H4 (cell line): ENCODE data around the gene SCD5. TPM values are rescaled to one million over a fixed set of nuclear protein-coding genes. Genes with fewer than 3 reads are reported as not detected.

Source experiments
- DNase-seq: peaks from one replicate; pipeline ENCODE4 v3.0.0-alpha.2; 2015; ENCODE audit warnings: low spot score
- total RNA-seq: library from RNA; depleted of rRNA; stranded (reverse); fragments of >200 nt; shearing (Covaris generic); gene quantifications from 2 replicates; pipeline ENCODE4 v1.2.3, GENCODE V29; 2014

Gene SCD5
- total RNA-seq, 1 experiment from 2014 or later, result 14.5 TPM

DNA sequence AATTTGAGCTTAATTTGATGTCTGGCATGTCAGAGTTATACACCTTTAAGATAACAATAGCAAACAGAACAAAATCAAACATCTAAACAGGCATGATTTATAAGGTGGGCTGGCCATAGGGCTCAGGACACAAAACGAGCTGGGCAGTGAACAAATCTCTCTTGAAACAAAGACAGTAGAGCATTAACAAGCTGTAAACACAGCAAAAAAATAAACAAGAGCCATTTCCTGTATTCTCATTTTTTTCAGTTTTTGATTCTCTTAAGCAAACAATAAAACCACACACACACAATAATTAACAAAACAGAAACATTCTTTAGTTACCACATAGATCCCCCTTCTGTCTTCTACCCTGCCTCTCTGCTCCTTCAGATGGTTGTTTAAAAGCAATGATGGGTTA is 168.5 kb downstream of the SCD5 start:
- DNase-seq, result no peak

DNA sequence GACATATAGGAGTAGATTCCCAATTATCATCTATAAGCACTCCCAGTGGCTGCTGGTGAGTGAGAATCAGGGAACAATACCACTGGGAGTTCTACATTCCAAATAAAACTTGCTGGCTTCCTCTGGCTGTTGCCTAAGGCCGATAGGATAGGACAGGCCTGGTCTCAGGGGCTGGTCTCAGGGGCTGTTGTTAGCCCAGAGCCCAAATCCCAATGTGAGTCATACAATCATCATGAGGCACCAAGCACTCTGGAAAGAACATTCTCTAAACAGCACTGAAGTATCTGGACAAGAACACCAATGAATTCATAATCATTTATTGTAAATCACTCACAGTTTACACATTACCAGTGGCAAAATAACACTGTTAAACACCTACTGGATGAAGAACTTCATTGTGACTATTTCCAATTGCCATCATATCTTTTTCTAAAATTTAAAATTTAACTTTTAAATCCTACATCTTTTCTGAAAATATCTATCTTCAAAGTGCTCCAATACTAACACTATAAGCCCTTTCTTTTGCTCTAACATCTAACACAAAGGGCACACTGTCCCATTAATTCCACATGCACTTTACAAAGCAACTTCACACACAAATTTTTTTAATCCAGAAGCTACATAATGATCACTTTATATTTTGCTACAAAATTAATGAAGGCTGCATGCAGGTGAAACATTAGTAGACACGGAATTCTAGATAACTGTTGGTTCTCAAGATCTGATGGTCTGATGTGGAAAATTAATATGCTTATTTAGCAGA is 169.2 kb downstream of the SCD5 start:
- peak; percentile 13 for DNase-seq

DNA sequence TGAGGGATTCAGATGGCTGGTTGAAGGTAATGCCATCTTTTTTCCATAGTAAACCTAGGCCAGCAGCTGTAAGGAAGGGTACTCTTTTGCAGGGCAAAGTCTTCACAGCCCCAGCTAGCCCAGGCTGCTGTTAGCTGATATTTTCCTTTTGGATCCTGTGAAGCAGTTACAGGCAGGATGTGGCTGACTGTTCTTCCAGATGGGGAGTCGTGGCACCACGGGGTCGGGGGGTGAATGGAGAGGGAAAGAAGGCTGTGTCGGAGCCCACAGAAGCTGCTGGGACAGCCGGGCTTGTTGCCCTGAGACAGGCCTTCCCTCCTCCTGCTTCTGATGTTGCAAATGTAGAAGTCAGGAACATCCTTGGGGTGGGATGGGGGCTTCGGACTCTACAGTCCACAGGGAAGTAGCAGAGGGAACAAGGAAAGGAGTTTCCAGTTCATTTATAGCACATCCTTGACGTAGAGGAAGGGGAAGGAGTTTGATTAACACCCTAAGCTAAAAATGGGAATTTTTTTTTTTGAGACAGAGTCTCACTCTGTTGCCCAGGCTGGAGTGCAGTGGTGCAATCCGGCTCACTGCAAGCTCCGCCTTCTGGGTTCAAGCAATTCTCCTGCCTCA is 172.2 kb downstream of the SCD5 start:
- DNase-seq, result no peak

DNA sequence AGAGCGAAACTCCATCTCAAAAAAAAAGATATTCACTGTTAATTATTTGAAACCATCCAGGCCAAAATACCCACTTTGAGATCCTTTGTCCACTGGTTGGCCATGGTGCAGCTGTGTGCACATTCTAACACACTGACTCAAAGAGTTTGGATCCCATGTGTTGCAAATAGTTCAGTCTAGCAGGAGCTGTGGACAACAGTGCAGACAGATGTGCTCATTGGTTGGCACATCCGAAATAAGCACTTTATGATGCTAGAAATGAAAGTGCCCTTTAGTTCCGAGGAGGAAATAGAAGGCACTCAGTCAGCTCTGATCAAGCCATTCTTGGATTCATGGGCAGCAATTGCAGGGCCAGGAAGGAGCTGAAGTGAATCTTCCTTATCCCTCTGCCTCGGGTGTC is 173.8 kb downstream of the SCD5 start:
- DNase-seq, result no peak

DNA sequence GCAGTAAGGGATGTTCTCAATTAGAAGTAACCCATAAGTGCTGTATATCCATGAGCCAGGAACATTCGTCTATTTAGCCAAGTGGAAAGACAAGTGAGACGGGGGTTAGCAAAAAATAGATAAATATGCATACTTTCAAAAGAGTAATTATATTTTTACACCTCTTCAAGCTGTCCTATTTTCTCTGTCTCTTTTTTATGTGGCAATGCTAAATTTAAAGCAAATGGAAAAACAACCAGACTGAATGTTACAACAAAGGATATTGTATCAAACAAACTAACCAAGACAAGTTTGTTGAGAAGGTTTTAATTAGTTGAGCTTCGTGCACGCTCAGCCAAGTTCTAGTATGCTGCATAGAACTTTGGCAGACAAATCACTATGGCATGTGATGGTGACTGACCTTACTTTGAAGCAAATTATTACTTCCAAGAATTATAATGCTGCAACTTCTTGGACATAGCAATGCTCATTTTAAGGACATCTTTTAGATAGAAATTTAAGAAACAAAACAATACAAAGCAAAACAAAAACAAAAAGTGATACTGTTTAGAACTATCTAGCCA is 175.4 kb downstream of the SCD5 start:
- no peak for DNase-seq

DNA sequence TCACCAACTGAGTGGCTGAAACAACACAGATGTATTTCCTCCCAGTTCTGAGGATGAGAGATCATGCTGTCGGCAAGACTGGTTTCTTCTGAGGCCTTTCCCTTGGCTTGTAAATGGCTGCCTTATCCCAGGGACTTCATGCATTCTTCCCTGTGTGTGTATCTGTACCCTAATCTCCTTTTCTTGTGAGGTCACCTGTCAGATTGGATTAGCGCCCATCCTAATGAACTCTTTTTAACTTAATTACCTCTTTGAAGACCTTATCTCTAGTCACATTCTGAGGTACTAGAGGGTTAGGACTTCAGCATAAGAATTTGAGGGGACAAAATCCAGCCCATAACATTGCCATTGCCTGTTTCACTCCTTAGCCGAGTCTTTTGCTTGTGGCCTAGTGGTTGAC is 177.3 kb downstream of the SCD5 start:
- DNase-seq, result no peak

DNA sequence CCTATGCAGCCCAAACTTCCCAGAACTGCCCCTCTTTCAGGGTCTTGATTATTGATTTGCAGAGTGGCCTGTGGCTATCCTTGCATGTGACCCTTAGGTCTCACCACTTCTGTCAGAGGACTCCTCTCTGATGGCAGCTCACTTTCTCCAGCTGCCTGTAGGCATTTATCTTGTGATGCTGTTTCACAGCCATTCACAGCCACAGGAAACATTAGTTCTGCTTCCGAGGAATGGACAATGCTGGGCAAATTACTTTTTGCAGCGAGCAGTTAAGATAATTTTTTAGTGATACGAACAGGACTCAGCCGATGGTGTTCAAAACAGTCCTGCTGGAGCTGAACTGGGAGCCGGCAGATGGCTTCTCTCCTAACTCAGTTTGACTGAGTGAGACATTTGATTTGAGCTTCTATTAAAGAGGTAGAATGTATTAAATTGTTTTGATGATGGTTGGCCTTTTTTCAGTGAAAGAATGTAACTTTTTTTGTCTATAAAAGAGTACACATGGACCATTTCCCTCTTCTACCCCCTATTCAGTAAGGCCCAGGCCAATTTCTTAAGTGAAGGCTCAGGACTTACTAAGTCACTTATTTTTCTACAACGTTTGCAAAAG is 178.4 kb downstream of the SCD5 start:
- no peak for DNase-seq

DNA sequence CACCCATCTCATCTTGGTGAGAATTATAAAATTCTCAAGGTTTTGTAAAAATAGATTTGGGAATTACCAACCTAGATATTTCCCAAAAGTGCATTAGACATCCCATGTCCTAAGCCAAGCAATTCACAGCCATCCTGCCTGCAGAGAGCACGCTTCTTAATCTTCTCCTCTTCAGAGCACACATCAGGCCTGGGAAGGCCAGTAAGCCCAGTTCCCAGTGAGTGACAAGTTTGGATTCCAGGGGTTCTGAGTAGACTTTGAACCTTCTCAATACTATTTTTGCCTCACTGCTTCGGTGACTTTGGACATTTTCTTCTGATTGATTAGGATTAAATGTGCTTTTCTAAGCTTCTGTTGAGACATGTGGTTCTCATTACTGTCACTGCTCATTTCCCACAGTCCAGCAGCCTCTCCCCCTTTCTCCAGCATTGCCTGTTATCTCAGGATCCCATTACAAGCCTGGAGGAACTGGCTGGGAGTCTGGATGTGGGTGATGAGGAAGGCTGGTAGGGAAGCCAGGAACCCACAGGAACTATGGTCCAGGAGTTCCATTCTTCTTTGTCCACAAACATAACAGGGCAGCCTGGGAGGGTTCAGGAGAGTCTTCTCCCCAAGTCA is 180.4 kb downstream of the SCD5 start:
- no peak for DNase-seq

DNA sequence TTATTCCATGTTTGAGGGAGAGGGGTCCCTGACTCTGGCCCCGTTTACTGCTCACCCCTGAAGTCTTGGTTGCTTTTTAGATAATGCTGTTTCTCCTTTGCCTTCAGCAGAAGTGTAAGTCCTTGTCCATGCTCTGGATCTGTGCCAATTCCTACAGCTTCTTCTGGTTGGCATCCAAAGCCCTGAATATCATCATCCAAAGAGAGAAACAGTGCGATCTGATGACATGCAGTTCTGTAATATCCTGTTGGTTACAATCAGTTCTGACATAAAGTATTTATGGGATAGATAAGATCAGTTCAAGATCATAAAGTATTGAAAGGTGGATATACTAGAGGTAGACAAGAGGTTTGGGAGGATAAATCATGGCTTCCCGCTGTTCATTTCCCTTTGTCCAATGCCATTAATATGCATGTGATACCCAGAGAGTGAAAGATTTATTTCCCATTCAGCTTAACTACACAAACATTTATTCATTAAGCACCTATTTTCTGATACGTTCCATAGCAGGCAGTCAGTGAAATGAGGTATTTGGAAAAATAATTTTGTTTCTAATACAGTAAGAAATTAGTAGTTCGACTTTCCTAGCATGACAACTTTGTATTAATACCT is 183.7 kb downstream of the SCD5 start:
- no peak for DNase-seq

DNA sequence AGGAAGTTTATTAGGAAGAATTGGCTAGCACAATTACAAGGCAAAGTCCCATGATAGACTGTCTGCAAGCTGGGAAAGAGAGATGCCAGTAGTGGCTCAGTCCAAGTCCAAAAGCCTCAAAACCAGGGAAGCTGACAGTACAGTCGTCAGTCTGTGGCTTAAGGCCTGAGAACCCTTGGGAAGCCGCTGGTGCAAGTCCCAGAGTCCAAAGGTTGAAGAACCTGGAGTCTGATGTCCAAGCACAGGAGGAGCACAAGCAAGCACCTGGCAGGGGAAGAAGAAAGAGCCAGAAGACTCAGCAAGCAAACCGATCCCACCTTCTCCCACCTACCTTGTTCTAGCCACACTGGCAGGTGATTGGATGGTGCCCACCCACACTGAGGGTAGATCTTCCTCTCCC is 185.5 kb downstream of the SCD5 start:
- DNase-seq, result no peak

DNA sequence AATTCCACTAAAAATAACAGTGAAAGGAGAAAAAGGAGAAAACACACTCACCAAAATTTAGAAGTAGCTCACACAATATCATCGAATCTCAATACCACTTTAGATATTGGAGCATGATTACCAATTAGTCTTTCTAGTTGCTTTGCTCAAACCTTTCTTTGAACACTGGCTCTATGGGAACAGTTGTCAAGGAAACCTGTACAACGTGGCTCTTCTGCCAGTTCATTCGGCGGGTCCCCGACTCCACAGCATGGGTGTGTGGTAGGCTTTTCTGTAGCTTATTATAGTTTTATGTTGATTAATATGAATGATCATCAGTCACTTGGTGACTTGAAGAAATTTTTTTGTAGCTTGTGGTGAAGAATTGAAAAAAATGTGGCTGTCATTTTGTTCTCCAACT is 186.6 kb downstream of the SCD5 start:
- no peak for DNase-seq

DNA sequence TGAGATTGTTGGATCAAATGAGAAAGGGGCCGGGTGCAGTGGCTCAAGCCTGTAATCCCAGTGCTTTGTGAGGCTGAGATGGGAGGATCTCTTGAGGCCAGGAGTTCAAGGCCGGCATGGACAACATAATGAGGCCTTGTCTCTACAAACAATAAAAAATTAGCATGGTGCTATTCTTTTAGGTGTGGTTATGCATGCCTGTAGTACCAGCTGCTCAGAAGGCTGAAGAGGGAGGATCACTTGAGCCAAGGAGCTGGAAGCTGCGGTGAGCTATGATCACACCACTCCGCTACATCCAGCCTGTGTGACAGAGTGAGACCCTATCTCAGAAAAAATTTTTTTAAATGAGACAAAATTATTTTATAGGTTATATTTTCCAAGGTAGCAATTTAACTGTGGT is 187.1 kb downstream of the SCD5 start:
- DNase-seq, result no peak

DNA sequence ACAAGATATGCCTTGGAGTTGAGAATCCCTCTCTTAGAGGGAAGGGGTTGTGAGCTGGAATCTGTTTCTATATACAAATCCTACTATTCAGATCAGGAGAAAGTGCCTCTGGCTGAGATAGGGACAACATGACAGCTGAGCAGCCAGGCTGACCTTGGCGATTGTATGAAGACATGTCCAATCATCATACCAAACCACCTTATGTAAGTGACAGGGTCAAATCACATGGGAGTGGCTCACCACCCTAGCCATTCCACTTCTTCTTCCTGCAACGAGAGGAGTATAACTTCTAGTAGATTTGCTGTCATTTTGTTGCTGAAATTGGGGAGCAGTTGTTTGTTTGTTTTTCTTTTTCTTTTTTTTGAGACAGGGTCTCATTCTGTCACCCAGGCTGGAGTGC is 188.6 kb downstream of the SCD5 start:
- DNase-seq, result no peak

DNA sequence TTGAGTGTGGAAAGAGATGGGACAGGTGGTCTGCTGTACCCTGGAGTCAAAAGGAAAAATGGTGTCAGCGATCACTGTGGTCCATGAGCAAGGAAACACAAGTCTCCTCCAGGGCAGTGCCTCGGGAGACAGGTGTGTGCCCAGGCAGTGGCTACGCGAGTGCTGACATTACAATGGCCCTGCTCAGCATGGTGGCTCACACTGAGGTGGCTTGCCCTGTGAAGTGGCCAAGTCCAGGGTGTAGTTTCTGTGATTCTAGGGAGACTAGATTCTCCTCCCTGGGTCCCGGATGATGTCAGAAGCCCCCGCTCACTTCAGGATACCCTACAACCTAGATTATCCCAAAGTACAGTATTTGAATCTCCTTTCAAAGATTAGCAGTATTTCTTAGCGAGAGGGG is 192.0 kb downstream of the SCD5 start:
- no peak for DNase-seq

DNA sequence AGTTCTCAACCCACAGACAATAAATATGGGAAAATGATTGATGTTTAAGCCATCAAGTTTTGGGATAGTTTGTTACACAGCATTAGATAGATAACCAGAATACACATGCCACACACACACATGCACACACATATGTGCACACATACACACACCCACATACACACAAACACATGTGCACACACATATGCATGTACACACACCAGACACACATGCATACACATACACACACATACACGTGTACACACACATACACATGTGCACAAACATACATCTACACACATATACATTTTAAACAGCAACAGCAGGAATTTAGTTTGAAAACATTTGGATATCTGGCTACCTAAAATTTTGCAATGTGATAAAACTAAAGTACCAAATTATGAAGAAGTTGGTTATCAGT is 194.1 kb downstream of the SCD5 start:
- DNase-seq, result no peak

DNA sequence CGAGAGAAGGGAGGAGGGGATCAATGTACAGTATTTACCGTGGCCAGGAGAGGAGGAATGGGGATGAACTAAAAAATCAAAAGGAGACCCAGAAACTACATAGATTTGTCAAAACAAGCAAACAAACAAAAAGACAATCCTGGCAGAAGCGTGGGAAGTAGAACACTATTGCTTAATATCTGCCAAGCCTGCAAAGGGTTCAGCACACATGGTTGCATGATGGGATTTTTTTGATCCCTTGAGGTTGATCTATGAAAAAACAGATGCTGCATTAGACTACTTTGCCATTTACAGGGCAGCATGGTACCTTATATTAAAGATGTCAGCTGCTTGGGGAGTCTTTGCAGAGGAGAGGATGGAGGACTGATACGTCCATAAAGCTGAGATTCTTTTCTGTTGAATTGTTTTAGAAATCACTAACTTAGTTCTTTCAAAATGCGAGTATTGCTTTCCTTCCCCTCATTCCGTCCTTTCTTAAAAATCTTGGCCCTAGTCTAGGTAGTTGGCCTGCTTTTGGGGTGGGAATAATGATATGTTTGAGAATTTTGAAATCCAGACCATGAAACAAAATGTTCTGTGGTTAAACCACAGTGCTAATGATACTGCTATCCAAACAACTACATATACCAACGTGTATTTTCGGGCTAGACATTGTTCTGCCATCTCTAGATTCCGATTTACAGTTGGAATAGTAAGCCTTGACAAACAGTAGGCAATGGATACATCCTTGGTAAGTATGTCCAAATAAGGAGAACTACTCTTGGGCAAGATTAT is 197.2 kb downstream of the SCD5 start:
- no peak for DNase-seq

DNA sequence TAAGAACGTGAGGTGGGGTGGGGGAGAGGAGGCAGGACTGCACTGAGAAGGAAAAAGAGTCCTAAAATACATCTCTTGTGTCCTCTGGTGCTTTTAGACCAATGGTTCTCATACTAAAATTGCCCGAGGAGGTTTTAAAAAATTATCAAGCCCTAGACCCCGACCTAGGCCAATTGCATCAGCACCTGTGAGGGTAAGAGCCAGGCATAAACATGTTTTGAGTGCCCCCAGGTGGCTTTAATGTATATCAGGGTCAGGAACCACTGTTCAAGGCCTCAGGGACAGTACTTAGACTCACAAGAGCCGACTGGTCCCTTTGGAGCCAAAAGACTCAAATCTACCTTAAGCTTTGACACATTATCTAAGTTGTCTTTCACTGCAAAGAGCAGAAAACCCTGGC is 199.3 kb downstream of the SCD5 start:
- DNase-seq, result no peak

DNA sequence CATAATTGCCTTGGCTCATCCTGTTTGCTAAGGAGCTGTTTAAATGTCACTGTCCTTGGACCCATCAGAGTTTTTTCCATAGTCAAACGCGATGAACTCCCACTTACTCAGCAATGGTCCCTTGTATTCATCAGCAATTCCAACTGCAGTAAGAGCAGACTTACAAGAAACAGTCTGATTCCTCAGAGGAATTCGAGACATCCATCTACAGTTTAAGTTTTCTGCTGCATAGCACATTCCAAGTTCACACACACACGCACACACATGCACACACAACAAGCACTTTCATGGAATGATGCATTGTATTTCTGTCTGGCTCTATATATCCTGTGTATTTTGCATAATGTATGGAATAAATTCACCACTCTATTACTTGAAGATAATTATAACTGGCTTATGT is 204.1 kb downstream of the SCD5 start:
- DNase-seq, result no peak

DNA sequence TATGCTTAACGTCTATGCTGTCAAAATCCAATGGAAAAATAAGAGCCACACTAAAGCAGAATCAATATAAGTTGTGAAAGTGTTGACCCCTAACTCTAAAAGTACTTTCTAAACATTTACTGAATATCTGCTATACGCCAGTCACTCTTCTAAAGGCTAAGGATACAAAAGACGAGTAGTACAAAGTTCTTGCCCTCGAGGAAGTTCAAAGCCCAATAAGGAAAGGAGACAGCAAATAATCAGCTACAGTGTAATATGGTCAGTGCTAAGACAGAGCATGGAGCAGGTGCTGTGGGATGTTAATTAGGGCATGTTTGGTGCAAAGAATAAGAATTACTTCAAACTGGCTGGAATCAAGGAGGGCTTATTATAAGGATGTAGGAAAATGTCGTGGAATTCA is 205.2 kb downstream of the SCD5 start:
- no peak for DNase-seq

DNA sequence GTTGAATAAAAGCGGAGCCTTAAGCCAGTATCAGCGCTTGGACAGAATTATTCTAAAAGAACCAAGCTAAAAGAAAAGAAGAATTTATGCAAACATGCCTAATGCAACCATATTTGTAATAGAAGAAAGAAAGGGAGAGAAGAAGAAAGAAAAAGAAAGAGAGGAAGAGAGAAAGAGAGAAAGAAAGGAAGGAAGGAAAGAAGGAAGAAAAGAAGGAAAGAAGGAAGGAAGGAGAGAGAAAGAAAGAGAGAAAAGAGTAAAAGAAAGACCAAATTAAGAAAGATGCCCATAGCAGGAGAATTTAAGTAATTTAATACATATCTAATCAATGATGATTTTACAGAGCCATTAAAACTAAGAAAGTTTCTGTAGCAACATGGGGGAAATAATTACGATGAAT is 206.0 kb downstream of the SCD5 start:
- DNase-seq, result no peak

DNA sequence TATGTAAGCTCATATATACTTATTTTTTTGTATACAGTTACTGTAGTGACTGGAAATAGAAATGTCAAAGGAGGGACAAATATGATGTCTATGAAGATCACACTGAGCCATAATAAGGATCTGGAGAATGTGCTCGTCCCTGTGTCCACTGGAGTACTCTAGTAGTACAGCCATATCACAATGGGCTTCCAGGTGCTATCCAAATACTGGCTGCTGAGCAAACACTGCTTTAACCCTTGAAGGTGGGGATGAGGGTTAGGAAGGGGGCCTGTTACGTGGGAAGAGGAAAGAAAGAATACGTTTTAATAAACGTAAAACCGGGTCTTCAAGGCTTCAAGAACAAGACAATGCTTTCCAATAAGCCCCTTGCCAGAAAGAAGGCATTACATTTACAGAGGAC is 207.0 kb downstream of the SCD5 start:
- DNase-seq, result no peak
